Mesodermal cell (in vitro differentiated cells): ENCODE measurements around the gene FARP1.
A peak's percentile ranks its signal among the peaks of the same experiment; 100 is the strongest.

Experiments
- H3K27ac ChIP-seq: 2 replicates; pipeline ENCODE4 v1.7.0; 2013; ENCODE audit warnings: mild to moderate bottlenecking, low read depth, low read length, moderate library complexity; ENCODE audit not compliant: severe bottlenecking
- H3K36me3 ChIP-seq: 2 replicates; pipeline ENCODE4 v1.7.1; 2013; ENCODE audit warnings: mild to moderate bottlenecking, low read length, moderate library complexity; ENCODE audit not compliant: control insufficient read depth, insufficient read depth
- H3K4me1 ChIP-seq: one replicate; pipeline ENCODE4 v1.7.1; 2013; ENCODE audit warnings: mild to moderate bottlenecking, low read length; ENCODE audit not compliant: insufficient read depth, control insufficient read depth, poor library complexity, severe bottlenecking
- H3K4me3 ChIP-seq: 2 replicates; pipeline ENCODE4 v1.7.0; 2013; ENCODE audit warnings: low read length, control low read depth, mild to moderate bottlenecking; ENCODE audit not compliant: insufficient read depth, poor library complexity, severe bottlenecking; ENCODE audit errors: extremely low read depth
- H3K9me3 ChIP-seq: 2 replicates; pipeline ENCODE4 v1.7.1; 2013; ENCODE audit warnings: mild to moderate bottlenecking, low read length, moderate library complexity; ENCODE audit not compliant: control insufficient read depth
- WGBS, 2 experiments: methylation state at CpG; one replicate each; pipeline ENCODE4 v1.1.5; 2013; ENCODE audit warnings: missing lambda C conversion rate in 2 of 2; ENCODE audit not compliant: insufficient coverage in 2 of 2; 5-methylcytosine and 5-hydroxymethylcytosine counted together

FARP1 gene

DNA sequence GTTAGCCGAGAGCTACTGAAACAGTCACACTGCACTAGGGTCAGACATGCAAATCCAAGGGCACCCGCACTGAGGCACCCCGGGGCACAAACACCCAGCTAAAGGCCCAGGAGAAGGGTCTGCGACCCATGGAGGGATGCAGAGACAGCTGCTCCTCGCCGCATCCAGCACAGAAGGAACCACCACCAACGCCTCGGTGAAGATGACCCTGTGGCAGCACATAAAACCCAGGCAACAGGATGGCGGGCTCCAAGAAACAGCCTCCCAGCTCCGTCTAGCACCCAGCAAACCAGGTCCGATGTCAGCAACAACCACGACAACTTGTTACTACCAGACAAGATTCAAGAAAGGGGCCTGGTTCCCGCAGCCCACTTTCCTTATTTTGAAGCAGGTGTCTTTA is 351.9 kb downstream of the FARP1 start:
- Histone ChIP-seq H3K36me3 (peaks cover 15% of the 10 kb centered on the region), H3K27ac (no peak overlapping the region), H3K4me3 (no peak overlapping the region), H3K9me3 (no peaks in the 10 kb centered on the region), H3K4me1 (peaks cover 3% of the 10 kb centered on the region)
- 92 to 95% methylated on average over 13 of the region's 13 CpGs for WGBS, 2 experiments

DNA sequence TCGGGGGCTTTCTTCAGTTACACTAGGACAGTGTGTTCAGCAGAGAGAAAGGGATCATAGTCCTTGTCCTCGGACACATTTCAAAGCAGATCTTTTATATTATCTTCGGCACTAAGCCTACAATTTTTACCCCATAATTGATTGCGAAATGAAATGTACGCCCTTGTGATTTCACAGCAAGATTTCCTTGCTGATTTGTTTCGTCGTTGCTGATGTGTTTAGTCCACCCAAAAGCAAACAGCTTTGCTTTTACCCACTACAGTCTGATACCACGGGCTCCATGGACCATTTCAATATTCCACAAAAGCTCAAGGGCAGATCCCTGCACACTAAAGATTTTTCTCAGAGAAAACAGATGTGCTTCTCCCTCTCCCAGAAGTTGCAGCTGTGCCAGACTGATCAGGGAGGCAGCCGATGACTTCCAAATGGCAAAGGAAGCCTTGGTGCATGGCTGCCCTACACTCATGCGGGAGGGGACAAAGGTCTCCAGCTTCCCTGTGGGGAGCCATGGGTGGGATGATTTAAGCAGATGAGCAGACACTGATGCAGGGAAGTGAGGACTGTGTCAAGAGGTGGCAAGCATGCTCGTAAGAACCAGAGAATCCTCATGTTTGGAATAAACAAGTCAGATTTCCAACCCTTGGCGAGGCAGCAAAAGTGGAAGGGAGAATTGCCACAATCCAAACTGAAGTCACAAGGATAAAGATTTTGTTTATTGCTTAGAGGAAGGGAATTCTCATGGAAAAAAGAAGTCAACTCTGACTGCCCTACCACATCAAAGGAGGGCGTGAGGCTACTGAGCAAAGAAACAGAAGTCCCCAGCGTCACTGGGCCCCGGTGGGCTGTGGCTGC is 353.0 kb downstream of the FARP1 start:
- WGBS, 2 experiments = 82% methylated on average over 10 to 13 of the region's 15 CpGs
- Histone ChIP-seq H3K27ac (peak overlapping the region; percentile 16), H3K9me3 (no peaks in the 10 kb centered on the region), H3K36me3 (peaks cover 23% of the 10 kb centered on the region), H3K4me3 (no peak overlapping the region), H3K4me1 (peaks cover 3% of the 10 kb centered on the region)

DNA sequence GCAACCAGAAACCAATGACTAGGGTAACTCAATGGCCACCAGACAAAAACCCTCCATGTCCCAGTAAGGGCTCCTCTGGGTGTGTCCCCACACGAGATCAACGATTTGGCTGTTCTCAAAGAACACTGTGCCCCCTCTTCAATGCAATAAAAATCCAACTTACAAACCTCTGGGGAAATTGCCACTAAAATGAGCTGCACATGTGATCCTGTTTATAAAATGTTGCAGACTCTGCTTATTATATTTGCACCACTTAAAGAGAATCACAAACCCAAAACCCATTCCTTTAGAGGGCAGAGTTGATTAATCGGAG is 353.5 kb downstream of the FARP1 start:
- Histone ChIP-seq H3K36me3 (peaks cover 27% of the 10 kb centered on the region), H3K9me3 (no peaks in the 10 kb centered on the region), H3K4me3 (no peak overlapping the region), H3K4me1 (peaks cover 3% of the 10 kb centered on the region), H3K27ac (peak overlapping the region; percentile 16)
- WGBS, 2 experiments = 73 to 100% methylated on average over 2 of the region's 3 CpGs

DNA sequence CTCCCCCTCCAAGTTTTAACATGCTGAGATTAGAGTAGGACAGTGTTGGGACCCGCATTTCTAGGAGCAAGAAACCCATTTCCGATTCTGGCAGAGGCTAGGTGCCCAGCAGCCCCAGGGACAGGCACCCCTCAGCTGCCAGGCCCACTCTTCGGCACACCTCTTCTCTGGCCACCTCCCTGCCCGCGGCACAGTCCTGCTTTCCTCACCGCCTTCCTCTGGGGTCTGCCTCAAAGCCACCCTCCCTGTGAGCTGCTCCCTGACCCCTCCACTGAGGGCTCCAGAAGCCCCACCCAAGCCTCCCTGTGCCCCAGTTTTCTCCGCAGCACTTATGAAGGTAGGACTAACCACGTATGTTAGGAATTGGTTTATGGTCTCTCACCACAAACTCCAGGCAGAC is 354.1 kb downstream of the FARP1 start:
- Histone ChIP-seq H3K4me1 (peaks cover 3% of the 10 kb centered on the region), H3K9me3 (no peaks in the 10 kb centered on the region), H3K36me3 (peaks cover 27% of the 10 kb centered on the region), H3K4me3 (no peak overlapping the region), H3K27ac (no peak overlapping the region)
- 94% methylated on average over 5 to 7 of the region's 8 CpGs for WGBS, 2 experiments

DNA sequence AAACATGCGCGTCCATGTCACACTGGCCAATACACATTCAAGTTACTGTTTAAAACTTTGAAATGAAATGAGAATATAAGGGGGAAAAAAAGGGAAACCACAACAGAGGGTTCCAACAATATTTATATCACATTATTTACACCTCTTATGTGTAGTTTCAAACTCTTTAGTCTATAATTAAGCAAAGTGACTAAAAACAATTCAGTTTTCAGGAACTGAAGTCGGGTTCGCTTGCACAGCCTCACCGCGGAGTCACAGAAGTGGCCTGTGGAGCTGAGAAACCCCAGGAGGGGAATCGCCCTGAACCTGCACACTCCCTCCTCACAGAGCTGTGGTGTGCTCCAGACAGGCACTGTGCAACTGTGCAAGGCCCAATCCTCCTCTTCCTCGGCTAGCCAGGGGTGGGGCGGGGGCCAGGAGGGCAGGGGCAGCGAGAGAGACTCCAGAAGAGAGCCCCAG is 358.1 kb downstream of the FARP1 start:
- 95 to 97% methylated on average over 6 of the region's 10 CpGs for WGBS, 2 experiments

DNA sequence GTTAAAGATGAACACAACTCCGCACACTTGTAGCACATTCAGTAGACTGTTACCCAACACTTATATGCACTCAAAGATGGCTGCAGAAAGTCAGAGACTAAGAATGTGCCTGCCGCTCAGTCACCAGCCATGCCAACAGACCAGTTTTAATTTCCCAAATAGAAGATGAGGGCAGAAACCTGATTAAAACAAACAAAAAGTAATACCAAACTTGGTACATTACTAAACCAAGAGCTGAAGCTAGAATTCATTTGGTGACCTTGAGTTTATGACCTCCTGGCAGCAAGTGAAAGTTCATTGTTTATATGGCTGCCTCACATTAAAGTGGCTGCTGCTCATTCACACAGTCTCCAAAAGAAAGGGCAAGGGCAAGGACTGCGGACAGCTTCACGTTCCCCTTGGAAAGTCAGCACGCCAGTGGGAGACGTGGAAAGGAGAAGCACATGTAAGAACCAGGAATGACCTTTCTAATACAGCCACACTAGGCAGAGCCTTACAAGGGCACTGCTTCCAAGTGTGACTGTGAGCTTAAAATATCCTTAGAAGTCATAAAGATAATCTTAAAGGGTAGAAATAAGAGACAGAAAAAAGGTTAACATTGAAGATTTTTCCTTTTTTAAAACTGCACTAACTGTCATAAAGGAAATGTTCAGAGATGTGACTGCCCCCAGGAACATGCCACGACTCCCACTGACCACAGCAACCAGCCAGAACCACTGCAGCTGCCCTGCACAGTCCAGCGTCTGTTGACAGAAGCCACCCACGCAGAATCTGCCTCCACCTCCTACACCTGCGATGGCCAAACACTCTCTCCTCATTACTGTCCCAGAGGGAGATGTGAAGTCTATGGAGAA is 360.5 kb downstream of the FARP1 start:
- WGBS, 2 experiments = 96 to 100% methylated on average over 4 to 5 of the region's 10 CpGs

More for the DNA sequence above, 358.1 kb downstream of the FARP1 start:
- Histone ChIP-seq H3K4me3 (no peak overlapping the region), H3K27ac (no peak overlapping the region), H3K36me3 (peaks cover 51% of the 10 kb centered on the region), H3K4me1 (peaks cover 3% of the 10 kb centered on the region), H3K9me3 (no peaks in the 10 kb centered on the region)

DNA sequence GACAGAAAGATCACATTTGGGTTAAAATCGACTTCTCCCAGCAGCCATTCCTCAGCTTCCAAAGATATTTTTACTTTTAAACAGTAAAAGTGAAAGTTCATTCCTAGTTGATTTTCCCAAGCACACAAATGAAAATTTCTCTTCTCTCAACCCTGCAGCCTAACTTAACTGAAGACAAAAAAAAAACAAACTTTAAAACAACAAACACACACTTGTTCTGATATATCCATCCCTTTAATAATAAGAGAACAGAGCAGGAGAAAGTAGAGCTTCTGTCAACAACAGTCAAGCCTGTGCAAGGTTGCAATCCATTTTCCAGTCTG is 361.1 kb downstream of the FARP1 start:
- Histone ChIP-seq H3K27ac (no peak overlapping the region), H3K4me1 (peaks cover 22% of the 10 kb centered on the region), H3K9me3 (no peaks in the 10 kb centered on the region), H3K36me3 (peaks cover 42% of the 10 kb centered on the region), H3K4me3 (no peak overlapping the region)
- 100% methylated on average over 1 of the region's 1 CpG; no CpG with 5 or more reads in 1 of the 2 experiments for WGBS, 2 experiments

More for the DNA sequence above, 360.5 kb downstream of the FARP1 start:
- H3K36me3 ChIP-seq = peaks cover 48% of the 10 kb centered on the region
- H3K4me3 ChIP-seq = no peak overlapping the region
- peaks cover 20% of the 10 kb centered on the region for H3K4me1 ChIP-seq
- H3K27ac ChIP-seq = no peak overlapping the region
- no peaks in the 10 kb centered on the region for H3K9me3 ChIP-seq

- no peak overlapping the region for H3K27ac ChIP-seq
- no peak overlapping the region for H3K4me3 ChIP-seq
- peaks cover 37% of the 10 kb centered on the region for H3K36me3 ChIP-seq
- H3K4me1 ChIP-seq = peaks cover 23% of the 10 kb centered on the region
- H3K9me3 ChIP-seq = no peaks in the 10 kb centered on the region
- WGBS, 2 experiments = 98 to 99% methylated on average over 9 of the region's 12 CpGs
These were observed 361.6 kb downstream of the FARP1 start for GRCh38 chr13:98504371-98504963.
